Breast epithelium (tissue), 4 donors: ENCODE results near the gene NR2C2. TPM values are rescaled to one million over a fixed set of nuclear protein-coding genes. Genes with fewer than 3 reads are reported as not detected.

ENCODE experiments used
- DNase-seq, 2 donors: peaks; one replicate each; pipeline ENCODE4 v3.0.0-alpha.2; 2019; ENCODE audit warnings: low spot score in 2 of 2
- H3K27ac ChIP-seq, 2 donors: fragments of 200-600 bp; sonication (generic) in 1 of 2; one replicate each; pipeline ENCODE4 v1.5.1; 2016 to 2019; ENCODE audit warnings: mild to moderate bottlenecking in 1 of 2
- H3K27me3 ChIP-seq, 2 donors: fragments of 200-600 bp; sonication (generic) in 1 of 2; one replicate each; pipeline versions ENCODE4 v1.5.1 to v1.6.0; 2017 to 2019; ENCODE audit warnings: control low read depth in 1 of 2, mild to moderate bottlenecking in 1 of 2
- H3K36me3 ChIP-seq: fragments of 200-600 bp; one replicate; pipeline ENCODE4 v1.5.1; 2019
- H3K4me1 ChIP-seq, 2 donors: fragments of 200-600 bp; sonication (generic); one replicate each; pipeline ENCODE4 v1.5.1; 2016 to 2019; ENCODE audit warnings: control low read depth in 1 of 2
- H3K4me3 ChIP-seq, 3 donors: fragments of 200-600 bp; sonication (generic); 1 replicate in 2 of 3; 2 replicates in 1 of 3; pipeline ENCODE4 v1.5.1; 2016 to 2019; ENCODE audit warnings: mild to moderate bottlenecking in 3 of 3, moderate library complexity in 2 of 3
- H3K9me3 ChIP-seq, 2 donors: fragments of 200-600 bp; sonication (generic) in 1 of 2; one replicate each; pipeline ENCODE4 v1.5.1; 2016 to 2019; ENCODE audit warnings: control low read depth in 1 of 2
- POLR2A ChIP-seq: fragments of 450-650 bp; IDR thresholded peaks from one replicate; pipeline ENCODE4 v1.6.1; 2016; ENCODE audit warnings: antibody characterized with exemption, mild to moderate bottlenecking, moderate library complexity
- POLR2AphosphoS5 ChIP-seq, 3 donors: sonication (generic); formaldehyde crosslinking; IDR thresholded peaks; one replicate each; pipeline ENCODE4 v1.6.1; 2017; ENCODE audit warnings: antibody characterized with exemption in 3 of 3
- intact Hi-C: fragments of 100-400 bp; cut with DNase I; formaldehyde crosslinking; loops from one replicate; pipeline ENCODE4 v1.15.1; 2023; ENCODE audit warnings: low total_unique reads
- total RNA-seq, 3 donors: library from RNA; depleted of rRNA; stranded (reverse); fragments of >200 nt; gene quantifications; one replicate each; pipeline ENCODE4 v1.1.0, GENCODE V29; 2016
- TF ChIP-seq, protein P1 (sequence below), 3 donors: fragments of 450-650 bp; IDR thresholded peaks; one replicate each; pipeline ENCODE4 v1.5.1; 2016 to 2017; ENCODE audit warnings: antibody characterized with exemption in 3 of 3, mild to moderate bottlenecking in 3 of 3, moderate library complexity in 3 of 3

NR2C2 gene
- total RNA-seq, 3 donors from 2014 or later = 41.9 to 71.0 (median 52.8) TPM

GRCh38 chr3:14933820-14934425, 13.5 kb upstream of the NR2C2 start:
- Histone ChIP-seq H3K9me3 (no peaks in the 10 kb centered on the region), H3K27me3 (no peaks in the 10 kb centered on the region), H3K36me3 (no peaks in the 10 kb centered on the region), H3K4me1 (no peaks in the 10 kb centered on the region), H3K27ac (no peak overlapping the region), H3K4me3 (no peak overlapping the region)
- intact Hi-C loops = no loop called here
- TF ChIP-seq, protein P1, sequence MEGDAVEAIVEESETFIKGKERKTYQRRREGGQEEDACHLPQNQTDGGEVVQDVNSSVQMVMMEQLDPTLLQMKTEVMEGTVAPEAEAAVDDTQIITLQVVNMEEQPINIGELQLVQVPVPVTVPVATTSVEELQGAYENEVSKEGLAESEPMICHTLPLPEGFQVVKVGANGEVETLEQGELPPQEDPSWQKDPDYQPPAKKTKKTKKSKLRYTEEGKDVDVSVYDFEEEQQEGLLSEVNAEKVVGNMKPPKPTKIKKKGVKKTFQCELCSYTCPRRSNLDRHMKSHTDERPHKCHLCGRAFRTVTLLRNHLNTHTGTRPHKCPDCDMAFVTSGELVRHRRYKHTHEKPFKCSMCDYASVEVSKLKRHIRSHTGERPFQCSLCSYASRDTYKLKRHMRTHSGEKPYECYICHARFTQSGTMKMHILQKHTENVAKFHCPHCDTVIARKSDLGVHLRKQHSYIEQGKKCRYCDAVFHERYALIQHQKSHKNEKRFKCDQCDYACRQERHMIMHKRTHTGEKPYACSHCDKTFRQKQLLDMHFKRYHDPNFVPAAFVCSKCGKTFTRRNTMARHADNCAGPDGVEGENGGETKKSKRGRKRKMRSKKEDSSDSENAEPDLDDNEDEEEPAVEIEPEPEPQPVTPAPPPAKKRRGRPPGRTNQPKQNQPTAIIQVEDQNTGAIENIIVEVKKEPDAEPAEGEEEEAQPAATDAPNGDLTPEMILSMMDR (IDR thresholded peaks at IDR 0.05) = no peak
- no peak for TF ChIP-seq POLR2AphosphoS5 (IDR thresholded peaks at IDR 0.05)
- no peak for TF ChIP-seq POLR2A
- DNase-seq = no peak

GRCh38 chr3:14935592-14936345, 11.6 kb upstream of the NR2C2 start:
- H3K4me3 ChIP-seq = no peak overlapping the region
- no peaks in the 10 kb centered on the region for H3K4me1 ChIP-seq
- no peak for DNase-seq
- TF ChIP-seq POLR2A (no peak), POLR2AphosphoS5 (IDR thresholded peaks at IDR 0.05) (no peak)
- TF ChIP-seq, protein P1 (IDR thresholded peaks at IDR 0.05) = no peak
- no peak overlapping the region for H3K27ac ChIP-seq
- H3K36me3 ChIP-seq = no peaks in the 10 kb centered on the region
- no peaks in the 10 kb centered on the region for H3K9me3 ChIP-seq
- no peaks in the 10 kb centered on the region for H3K27me3 ChIP-seq
- intact Hi-C loops = no loop called here

DNA sequence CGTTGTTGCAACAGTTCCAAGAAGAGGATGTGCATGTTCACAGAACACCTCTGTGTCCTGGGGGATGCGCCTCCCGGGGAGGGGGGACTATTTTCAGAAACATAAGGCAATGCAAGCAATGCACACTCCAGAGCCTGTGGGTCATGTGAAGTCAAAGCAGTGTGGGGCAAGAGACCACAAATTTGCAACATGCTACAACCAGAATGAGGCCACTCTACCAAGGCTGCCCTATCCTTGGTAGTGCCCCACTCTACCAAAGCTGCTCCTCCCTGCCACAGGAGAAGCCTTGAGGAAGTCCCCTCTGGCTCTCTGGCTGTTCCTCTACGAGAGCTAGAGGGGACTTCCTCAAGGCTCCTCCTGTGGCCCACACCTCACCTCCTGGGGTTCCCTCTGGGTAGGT, 8.4 kb upstream of the NR2C2 start:
- TF ChIP-seq, protein P1 (IDR thresholded peaks at IDR 0.05) = no peak
- TF ChIP-seq POLR2AphosphoS5 (IDR thresholded peaks at IDR 0.05) (no peak), POLR2A (no peak)
- H3K4me1 ChIP-seq = no peaks in the 10 kb centered on the region
- no peaks in the 10 kb centered on the region for H3K9me3 ChIP-seq
- no peak overlapping the region for H3K4me3 ChIP-seq
- no peak for DNase-seq
- no peaks in the 10 kb centered on the region for H3K27me3 ChIP-seq
- no peak overlapping the region for H3K27ac ChIP-seq
- peaks cover 7% of the 10 kb centered on the region for H3K36me3 ChIP-seq
- intact Hi-C loops = no loop called here

- Histone ChIP-seq H3K27ac (no peak overlapping the region), H3K4me1 (no peaks in the 10 kb centered on the region), H3K9me3 (no peaks in the 10 kb centered on the region), H3K4me3 (no peak overlapping the region), H3K36me3 (peaks cover 7% of the 10 kb centered on the region), H3K27me3 (no peaks in the 10 kb centered on the region)
- TF ChIP-seq POLR2A = no peak
- TF ChIP-seq, protein P1 (IDR thresholded peaks at IDR 0.05) = no peak
- TF ChIP-seq POLR2AphosphoS5 (IDR thresholded peaks at IDR 0.05) = no peak
- intact Hi-C loops = loop anchor here (10.0 kb wide), 1 partner anchor 263 kb away; the partner anchor contains the start of gene CAPN7
- DNase-seq = no peak
Observed at GRCh38 chr3:14941871-14942270, 5.5 kb upstream of the NR2C2 start.

GRCh38 chr3:14943042-14943441, 4.3 kb upstream of the NR2C2 start:
- Histone ChIP-seq H3K36me3 (peaks cover 7% of the 10 kb centered on the region), H3K9me3 (no peaks in the 10 kb centered on the region), H3K27me3 (no peaks in the 10 kb centered on the region), H3K4me1 (no peaks in the 10 kb centered on the region), H3K4me3 (no peak overlapping the region), H3K27ac (no peak overlapping the region)
- DNase-seq = no peak
- no peak for TF ChIP-seq POLR2AphosphoS5 (IDR thresholded peaks at IDR 0.05)
- intact Hi-C loops = loop anchor here (10.0 kb wide), 1 partner anchor 262 kb away; the partner anchor contains the start of gene CAPN7
